NCI-H460 (cell line): ENCODE measurements around the gene CLEC4G. TPM values are rescaled to one million over a fixed set of nuclear protein-coding genes. Genes with fewer than 3 reads are reported as not detected.
A peak's percentile ranks its signal among the peaks of the same experiment; 100 is the strongest.
"Not testable (repeated sequence)": the region's sequence is repeated elsewhere in the genome, so short reads cannot be mapped to it uniquely, and the experiment has no call there.

ENCODE experiments used
- DNase-seq: peaks from one replicate; pipeline ENCODE4 v3.0.0-alpha.2; 2016; ENCODE audit warnings: low read depth; ENCODE audit errors: extremely low read depth
- polyA plus RNA-seq: library from polyadenylated mRNA; depleted of rRNA; stranded (reverse); fragments of >200 nt; gene quantifications from 2 replicates; pipeline ENCODE4 v1.2.3, GENCODE V29; 2014; cell fraction: nucleus; rRNA removed
- total RNA-seq: library from RNA; depleted of rRNA; stranded (reverse); fragments of >200 nt; shearing (Covaris generic); gene quantifications from 2 replicates; pipeline ENCODE4 v1.2.3, GENCODE V29; 2014; rRNA removed

CLEC4G gene
- not detected in 2 replicates for total RNA-seq
- not detected in 2 replicates for polyA plus RNA-seq

GRCh38 chr19:7732045-7732444 lies at the start of gene CLEC4G:
CLEC4G (minus strand) TSS chr19:7732110; CDS start chr19:7732102, 8 bp downstream.
- DNase-seq, result no peak

GRCh38 chr19:7781157-7781556 lies 49.2 kb upstream of the CLEC4G start:
- DNase-seq, result peak; percentile 77

DNA sequence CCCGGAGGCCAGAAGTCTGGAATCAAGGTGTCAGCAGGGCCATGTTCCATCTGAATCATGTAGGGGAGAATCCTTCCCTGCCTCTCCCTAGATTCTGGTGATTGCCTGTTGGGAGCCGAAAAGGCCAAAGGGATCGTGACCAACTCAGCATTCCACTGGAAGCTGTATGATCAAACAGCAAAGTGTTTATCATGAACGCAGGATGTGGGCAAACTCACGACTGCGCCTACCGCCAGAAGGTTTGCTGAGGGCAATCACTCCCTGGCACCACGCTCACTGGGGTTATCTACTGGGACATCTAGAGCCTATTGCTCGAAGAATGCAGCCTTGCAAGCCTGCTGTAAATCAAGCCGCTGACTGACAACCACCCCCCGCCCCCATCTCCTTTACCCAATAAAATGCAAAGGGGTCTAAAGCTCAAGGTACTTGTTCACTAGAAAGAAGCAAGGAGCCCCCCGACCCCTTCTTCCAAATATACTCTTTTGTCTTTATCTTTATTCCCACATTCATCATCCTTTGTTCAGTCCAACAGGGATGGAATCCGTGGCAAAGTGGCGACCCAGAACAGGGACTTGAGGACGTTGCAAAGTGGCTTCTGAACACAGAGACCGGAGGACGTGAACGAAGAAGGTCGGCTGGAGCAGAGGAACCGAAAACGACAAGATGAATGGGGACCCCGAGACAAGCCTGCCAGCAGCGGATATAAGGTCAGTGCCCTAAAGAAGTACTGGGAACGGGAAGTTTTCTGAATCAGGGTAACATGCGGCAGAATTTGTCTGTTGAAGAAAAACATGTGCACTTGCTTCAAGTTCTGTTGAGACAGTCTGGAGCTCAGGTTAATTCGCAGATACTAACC lies 47.9 kb upstream of the CLEC4G start:
- DNase-seq, result no peak

DNA sequence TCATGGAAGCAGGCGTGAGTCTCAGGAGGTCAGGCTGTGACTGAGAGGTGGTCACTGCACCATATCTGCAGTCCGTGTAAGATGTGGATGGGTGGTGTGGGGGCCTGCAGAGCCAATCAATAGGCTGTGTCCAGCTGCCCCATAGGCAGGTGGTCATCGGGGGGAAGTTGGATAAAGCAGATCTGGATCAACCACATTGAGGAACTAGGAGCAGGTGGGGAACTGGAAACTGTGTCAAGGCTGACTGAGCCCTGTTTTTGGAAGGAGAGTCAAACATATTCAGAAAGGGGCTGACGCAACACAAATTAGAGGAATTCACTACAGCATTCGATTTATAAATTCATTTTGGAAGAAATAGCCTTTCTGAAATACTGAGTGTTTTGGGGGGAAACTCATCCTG lies 46.2 kb upstream of the CLEC4G start:
- DNase-seq, result no peak

GRCh38 chr19:7775761-7776160 lies 43.9 kb upstream of the CLEC4G start:
- no peak for DNase-seq

GRCh38 chr19:7773841-7774240 lies 41.9 kb upstream of the CLEC4G start:
- DNase-seq, result no peak

- DNase-seq, result peak; percentile 43
Measured at GRCh38 chr19:7772752-7773291, 40.9 kb upstream of the CLEC4G start.

DNA sequence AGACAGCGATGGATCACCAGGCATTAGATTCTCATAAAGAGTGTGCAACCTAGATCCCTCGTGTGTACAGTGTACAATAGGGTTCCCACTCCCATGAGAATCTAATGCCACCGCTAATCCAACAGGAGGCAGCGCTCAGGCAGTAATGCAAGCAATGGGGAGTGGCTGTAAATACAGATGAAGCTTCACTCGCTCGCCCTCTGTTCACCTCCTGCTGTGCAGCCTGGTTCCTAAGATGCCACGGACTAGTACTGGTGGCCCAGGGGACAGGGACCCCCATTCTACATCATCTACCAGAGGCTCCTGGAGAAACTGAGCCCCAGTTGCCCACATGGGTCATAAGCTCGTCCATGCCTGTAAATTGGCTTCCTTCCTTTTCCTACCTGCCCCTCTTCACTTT lies 39.2 kb upstream of the CLEC4G start:
- DNase-seq, result no peak

DNA sequence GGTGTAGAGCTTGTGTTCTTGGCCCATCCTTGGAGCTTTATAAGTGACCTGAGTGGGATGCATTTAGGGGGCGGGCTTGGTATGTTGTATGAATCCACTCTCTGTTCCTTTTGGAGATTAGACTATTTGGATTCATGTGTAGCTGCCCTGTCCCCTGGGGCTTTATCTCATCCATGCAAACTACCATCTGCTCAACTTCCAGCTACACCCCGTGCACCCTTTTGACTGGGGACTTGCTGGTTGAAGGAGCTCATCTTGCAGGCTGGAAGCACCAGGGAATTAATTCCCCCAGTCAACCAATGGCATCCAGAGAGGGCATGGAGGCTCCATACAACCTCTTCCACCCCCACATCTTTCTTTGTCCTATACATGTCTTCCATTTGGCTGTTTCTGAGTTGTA lies 37.3 kb upstream of the CLEC4G start:
- no peak for DNase-seq

DNA sequence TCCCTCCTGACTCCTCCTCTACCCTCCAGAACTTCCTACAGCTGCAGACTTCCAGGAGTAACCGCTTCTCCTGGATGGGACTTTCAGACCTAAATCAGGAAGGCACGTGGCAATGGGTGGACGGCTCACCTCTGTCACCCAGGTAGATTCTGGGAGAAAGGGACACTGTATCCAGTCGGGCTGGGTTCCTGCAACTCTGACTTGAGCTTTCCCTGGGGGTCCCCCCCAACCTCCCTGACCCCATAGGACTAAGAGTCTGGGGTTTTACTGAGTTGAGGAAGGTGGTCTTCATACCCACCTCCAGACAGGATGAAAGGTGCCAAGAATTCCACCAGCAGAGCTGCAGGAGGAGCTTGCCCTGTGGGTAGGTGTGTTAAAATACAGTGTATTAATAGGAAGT lies 35.6 kb upstream of the CLEC4G start:
- DNase-seq, result no peak

DNA sequence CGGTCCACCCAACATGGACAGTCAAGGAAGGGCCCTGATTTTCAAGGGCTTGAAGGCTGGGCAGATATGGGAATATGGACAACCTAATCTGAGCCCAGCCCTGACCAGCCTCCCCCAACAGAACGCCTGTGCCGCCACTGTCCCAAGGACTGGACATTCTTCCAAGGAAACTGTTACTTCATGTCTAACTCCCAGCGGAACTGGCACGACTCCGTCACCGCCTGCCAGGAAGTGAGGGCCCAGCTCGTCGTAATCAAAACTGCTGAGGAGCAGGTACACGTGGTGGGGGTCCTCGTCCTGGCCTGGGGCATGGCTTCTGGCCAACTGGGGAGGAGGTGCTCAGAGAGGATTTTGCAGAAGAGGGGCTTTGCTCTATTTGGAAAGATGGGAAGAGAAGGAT lies 34.6 kb upstream of the CLEC4G start:
- no peak for DNase-seq

- not testable (repeated sequence) for DNase-seq
Measured at GRCh38 chr19:7765043-7765442, 33.1 kb upstream of the CLEC4G start.

- not testable (repeated sequence) for DNase-seq
Measured at GRCh38 chr19:7764157-7764556, 32.2 kb upstream of the CLEC4G start.

GRCh38 chr19:7763696-7764095 lies 31.8 kb upstream of the CLEC4G start:
- DNase-seq, result no peak

DNA sequence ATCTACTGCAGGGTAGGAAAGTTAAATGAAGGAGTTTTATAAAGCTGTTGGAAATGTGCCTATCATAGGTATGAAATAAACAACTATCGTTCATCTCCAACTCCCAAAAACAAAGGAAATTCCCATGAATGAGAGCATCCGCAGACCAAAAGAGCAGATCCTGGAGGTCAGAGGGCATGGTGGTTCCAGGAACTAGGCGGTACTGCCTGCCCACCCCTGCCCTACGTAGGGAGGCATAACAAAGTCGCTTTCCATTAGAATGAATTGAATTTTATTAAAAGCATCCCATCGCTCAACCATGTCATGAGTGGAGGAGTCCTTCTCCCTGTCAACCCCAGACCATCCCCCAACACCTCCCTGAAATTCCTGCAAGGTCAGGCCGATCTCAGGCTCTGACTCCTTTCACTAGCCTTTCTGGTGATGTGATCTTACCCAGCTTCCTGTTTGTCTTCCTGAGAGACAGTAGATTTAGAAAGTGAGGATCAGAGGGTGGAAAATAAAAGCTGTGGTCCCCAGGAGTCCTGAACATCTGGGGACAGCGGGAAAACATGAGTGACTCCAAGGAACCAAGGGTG lies 30.9 kb upstream of the CLEC4G start, which contains the start of gene CLEC4M:
Gene CLEC4M, plus strand, starts transcription at position 525 of the 575 bp plus-strand sequence. Its CDS starts 24 bp downstream, at position 549.
- DNase-seq, result no peak

GRCh38 chr19:7759156-7759555 lies 27.2 kb upstream of the CLEC4G start:
- DNase-seq, result no peak

DNA sequence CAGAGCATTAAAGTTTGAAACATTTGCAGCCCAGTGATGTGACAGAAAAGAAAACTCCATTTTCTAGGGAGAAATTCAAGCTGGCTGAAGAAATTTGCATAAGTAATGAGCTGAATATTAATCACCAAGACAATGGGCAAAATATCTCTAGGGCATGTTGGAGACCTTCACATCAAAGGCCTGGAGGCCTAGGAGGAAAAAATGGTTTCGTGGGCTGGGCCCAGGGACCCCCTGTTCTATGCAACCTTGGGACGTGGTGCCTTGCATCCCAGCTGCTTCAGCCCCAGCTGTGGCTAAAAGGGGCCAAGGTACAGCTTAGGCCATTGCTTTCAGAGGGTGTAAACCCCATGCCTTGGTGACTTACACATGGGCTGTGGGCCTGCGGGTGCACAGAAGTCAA lies 25.4 kb upstream of the CLEC4G start:
- DNase-seq, result no peak

GRCh38 chr19:7756258-7756657 lies 24.3 kb upstream of the CLEC4G start:
- DNase-seq, result no peak

GRCh38 chr19:7751157-7751783 lies 19.4 kb upstream of the CLEC4G start:
- DNase-seq, result no peak

- DNase-seq, result no peak
Measured at GRCh38 chr19:7748756-7749155, 16.8 kb upstream of the CLEC4G start.

DNA sequence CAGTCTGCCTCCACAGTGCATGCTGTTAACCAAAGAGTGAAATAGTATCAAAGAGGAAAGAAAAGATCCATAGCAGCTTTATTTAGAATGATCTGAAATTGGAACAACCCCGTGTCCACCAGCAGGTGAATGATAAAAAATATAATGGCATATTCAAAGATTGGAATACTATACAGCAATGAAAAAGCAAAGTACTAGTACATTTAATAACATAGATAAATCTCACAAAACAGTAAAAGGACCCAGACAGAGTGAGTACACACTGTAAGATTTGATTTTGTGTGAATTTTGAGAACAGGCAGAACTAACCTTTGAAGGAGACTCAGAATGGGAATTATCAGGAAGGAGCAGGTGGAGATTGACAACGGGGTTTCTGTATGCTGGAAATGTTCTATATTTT lies 16.3 kb upstream of the CLEC4G start:
- no peak for DNase-seq
